GM21390 (cell line): ENCODE data around the gene FRYL.

ENCODE experiments used
- ATAC-seq: cut with Tn5 transposase; IDR thresholded peaks from one replicate; pipeline ENCODE4 v1.9.1; 2021; ENCODE audit not compliant: unreplicated experiment

FRYL gene

DNA sequence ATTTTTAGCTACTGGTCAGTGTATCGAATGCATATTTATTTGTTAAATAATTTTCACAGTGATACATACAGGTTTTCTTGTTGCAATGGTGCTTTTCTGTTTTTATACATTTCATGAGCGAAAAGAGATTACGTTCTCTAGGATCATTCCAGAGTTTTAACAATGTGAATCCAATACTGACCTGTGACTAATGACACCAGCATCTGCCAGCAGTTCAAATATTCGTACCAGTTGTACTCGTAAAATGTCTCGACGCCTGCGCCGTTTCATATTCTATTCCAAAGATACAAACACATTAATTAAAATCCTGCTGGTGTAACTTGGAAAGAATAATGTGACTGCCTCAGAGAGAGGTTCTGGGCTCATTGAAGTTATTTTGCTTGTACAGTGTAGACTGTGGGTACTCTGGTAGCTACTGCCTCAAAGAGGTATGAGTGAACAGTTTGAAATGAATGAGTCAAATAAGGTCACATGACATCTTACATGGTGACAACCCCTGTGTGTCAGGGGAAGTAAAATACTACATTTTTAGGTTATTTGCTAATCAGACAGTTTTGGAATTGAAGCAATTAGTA lies 209.3 kb downstream of the FRYL start:
- no peak for ATAC-seq

DNA sequence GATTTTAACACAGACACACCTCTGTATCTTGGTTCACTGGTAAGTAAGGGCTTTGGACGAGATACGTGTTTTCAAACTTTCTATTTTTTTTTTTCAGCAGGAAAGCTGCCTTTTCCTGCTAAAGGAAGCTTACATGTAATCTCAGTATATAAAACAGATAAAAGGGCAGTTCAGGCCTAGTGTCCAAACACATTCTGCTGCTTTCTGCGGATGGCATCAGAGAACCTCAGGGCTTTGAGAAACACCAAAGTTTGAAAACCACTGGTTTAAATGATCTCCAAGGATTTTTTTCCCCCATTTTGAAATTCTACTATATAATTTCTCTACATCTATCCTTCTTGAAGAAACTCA lies 214.1 kb downstream of the FRYL start:
- no peak for ATAC-seq

DNA sequence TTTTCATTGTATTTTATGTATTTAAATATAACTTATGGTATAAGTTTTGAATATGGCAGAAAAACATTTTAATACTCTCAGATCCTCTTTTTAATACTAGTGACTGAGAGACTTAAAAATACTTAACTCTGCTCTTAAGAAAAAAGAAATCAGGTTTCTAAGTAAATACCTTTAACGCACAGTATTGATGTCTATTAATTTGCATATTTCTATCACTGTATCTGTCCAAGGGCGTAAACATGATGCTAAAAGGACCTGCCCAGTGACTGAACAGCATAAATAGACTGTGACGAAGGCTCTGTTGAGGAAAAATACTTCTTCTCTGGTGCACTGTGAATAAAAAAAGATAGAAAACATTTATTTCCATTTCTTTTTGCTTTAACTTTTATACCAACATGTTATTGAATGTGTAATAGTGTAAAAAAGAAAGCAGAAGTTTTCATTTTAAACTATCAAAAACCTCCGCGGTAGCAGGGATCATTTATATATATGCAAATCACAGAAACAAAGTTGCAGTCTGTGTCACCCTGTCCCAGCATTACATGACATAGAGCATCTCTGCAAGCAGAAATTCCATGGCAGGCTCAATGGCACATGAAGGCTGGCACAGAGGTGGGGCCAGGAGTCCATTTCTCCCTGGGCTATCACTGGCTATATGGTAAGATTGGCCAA lies 214.6 kb downstream of the FRYL start:
- ATAC-seq, result peak; percentile 53

DNA sequence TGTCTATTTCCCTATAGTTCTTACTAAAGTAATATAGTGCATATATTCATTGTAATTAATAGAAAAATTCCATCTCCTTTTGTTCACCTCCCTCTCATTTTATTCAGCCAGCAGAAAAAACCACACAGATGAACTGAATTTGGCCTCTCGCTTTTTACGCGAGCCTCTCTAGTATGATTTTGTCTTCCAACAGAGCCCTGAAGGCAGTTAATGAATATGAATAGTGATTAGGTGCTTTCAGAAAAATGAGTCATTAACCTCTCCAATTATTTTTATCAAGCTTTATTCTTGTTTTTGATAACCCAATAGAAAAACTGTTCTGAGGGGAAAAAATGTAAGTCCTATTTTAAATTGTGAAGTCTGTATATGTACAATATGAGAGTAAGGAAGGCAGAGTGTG lies 215.9 kb downstream of the FRYL start:
- no peak for ATAC-seq

DNA sequence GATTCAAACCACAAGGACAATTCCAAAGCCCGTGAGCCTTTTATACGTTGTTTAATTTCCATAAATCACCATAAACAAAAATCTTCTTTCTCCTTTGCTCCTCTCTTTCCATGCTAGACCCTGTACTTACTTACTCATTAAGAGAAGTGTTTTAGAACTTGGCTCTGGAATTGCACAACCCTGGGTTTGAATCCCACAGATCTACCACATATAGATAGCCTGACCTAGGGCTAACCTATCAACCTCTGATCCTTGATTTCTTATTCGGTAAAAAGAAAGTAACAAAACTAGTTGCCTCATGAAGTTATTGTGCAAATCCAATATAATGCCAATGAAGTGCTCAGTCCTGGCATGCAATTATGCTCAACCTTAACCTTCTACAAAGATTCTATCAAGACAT lies 221.3 kb downstream of the FRYL start:
- ATAC-seq, result no peak

DNA sequence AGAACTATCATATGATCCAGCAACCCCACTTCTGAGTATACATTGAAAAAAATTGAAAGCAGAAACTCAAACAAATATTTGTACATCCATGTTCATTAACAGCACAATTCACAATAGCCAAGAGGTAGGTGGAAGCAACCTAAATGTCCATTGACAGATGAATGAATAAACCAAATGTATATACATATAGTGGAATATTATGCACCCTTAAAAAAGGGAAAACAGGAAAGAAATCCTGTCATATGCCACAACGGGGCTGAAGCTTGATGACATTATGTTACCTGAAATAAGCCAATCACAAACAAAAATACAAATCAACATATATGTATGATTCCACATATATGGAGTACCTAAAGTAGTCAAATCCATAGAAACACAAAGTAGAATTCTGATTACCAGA lies 222.1 kb downstream of the FRYL start:
- ATAC-seq, result no peak

DNA sequence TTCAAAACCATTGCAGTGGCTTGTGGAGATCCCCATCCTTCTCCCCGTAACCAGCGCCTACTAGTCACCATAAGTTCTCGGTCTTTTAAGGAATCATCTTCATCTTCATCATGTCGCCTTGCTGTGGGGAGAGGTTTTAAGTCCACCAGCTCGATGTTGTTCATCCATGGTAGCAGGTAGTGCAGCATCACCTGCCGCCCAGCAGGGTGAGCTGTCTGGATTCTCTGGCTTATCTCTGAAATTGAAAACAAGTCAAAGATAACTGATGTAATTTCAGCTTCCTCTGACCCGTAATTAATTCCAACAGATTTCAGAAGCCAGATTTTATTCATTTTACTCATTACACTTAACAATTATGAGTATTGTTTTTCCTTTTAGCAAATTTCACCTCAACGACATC lies 222.6 kb downstream of the FRYL start:
- ATAC-seq, result no peak

DNA sequence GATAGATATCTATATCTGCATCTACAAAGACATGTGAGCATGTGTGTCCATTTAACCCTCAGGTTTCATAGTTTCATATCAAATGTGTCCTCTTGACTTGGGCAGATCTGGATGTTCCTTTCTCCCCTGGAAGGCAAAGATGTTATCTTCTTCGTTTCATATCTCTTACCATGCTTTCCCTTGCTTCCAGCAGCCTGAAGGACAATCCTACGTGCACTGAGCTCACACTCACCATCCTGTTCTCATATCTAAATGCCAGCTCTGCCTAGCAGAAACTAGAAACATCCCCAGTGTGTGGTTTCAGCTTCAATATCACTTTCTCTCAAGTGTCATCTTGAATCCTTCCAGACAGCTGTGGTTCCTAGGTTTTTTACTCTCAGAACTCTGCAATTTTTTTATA lies 223.8 kb downstream of the FRYL start:
- no peak for ATAC-seq

DNA sequence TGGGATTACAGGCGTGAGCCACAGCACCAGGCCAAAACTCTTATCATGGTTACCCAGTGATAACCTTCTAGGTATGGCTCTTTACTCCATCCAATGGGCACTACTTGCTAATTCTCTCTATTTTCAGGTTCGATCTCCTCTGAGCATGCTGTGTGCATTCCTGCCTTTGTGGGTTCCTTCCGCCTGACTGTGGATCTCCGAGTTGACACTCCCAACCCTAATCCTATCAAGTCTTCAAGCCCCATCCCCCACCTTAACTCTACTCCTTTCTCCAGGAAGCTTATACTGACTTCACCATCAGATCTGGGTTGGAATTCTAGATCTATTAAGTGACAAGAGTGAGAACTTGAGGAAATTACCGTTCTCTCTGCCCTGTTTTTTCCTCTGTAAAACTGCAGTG lies 225.5 kb downstream of the FRYL start:
- ATAC-seq, result no peak

DNA sequence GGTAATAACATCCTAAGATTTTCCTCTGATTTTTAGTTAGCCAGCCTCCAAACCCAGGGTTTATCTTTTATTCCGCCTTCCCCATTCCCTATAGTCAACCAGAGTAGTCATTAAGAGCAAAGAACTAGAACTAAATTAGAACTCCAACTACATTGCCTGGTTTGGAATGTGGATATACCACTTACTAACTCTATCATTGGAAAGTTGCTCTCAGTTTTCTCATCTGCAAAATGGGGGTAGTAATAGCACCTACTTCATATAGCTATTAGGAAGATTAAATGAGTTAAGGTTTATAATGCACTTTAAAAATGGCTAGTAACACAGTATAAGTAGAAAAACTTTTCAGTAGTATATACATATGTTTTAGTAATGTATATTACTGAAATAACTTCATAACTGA lies 226.4 kb downstream of the FRYL start:
- no peak for ATAC-seq

DNA sequence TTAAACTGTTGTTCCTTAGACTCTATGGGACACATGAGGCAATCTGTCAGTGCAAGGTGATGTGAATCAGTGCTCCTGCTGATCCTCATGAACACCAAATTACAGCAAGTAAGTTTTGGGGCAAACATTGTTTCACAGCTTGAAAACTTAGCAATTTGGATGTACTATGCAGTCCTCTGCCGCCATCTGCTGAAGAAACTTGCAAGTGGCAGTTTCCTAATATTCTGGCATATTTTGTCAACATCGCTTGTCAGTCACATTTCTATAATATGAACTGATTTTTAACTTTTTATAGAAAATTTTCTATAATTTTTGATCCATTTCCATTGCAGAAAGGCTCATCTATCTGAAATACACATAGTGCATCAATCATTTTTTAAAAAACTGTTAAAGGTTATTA lies 233.7 kb downstream of the FRYL start:
- no peak for ATAC-seq

DNA sequence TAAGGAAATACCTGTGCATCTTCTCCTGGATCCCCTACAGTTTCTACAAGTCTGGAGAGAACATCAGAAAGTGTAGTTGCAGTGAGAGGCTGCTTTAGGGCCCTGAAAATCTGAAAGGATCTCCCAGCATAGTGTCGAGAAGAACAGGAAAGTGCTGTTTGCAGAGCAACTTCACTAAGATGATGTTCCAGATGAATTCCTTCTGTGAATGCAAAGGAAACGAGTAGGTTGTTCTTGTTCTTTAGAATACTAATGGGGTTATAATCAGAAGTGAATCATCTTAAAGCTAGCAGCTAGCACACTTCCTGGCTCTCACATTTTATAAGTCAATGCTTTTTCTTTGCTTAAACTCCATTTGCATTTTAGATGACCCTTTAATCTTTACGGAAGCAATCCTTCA lies 236.3 kb downstream of the FRYL start:
- no peak for ATAC-seq

DNA sequence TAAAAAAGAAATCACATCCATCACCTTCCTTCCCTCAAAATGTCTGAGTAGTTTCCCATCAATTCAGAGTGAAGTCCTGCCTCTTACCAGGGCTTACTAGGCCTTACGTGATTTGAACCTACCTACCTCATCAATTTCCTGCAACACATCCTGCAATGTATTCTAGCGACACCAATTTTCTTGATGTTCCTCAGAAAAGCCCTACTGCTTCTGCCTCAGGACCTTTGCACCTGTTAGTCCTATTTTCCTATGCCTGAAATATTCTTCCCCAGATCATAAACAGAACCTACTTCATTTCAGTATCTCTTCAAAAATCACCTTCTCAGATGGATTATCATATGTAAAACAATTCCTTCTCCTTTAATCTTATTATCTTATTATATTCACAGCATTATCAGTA lies 237.2 kb downstream of the FRYL start:
- ATAC-seq, result no peak

DNA sequence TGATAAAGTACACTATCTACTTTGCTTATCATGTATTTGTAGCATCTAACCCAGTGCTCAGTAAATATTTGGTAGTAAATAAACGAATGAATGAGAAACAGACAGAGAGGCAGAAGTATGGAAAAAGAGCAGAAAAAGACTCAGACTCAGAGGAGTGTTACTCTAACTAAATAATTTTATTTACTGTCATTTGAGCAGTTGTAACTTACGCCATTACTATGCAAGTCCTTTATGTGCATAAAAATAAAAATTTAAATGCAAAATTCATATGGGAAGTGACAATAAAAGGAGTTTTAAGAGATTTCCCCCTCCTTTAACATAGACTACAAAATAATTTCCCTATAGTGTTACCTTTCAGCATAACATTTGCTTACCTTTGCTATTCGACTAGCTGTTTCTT lies 240.5 kb downstream of the FRYL start:
- ATAC-seq, result no peak

DNA sequence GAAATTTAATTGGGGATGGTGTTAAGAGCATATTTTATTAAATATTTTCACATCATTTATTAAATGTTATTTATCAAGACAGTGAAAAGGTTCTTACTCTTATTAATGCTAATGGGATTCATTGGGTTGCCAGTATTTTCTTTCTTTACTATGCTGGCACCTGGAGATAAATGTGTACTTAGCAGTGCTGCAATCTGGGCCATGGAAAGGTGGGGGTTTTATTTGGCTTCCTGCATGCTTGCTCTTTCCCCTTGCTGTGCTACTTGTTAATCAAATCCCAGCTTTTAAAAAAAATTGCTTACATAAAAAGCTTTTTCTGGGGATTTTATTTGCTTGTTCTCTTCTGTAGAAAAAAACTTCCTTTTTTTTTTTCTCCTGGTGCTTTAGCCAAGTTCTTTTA lies 241.7 kb downstream of the FRYL start:
- no peak for ATAC-seq

DNA sequence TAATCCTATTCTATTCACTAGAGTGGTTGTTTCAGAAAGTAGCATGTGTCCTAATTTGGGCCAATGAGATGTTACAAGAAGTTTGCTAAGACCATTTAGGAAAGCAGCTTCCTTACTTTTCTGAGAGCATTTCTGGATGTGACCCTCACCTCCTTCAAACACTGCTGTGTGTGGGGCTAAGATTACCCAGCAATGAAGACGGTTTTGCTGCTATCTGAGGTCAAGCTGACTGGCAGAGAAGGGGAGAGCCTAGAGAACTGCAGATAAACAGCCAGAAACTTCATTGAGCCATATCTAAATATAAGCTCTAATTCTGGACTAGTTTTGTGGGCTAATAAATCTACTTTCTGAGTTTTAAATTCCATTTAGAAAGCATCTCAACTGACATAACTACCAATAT lies 253.7 kb downstream of the FRYL start:
- no peak for ATAC-seq

DNA sequence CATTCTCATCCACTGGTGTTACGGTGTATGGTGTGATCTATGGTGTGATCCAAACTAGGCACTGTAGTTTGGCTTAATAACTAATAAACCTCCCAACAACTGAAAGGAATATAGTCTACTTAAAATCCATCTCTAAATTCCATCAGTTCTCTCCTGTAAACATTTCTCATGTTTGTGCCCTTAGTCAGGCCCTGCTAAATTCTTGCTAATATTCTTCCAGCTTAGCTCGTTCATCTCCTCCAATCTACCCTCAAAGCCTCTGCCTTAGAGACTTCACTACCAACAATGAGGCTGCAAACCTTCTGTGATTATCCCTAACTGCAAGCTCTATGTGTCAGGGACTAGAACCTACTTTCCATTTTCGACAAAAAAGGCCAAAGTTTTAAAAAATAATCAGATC lies 261.9 kb downstream of the FRYL start:
- no peak for ATAC-seq

DNA sequence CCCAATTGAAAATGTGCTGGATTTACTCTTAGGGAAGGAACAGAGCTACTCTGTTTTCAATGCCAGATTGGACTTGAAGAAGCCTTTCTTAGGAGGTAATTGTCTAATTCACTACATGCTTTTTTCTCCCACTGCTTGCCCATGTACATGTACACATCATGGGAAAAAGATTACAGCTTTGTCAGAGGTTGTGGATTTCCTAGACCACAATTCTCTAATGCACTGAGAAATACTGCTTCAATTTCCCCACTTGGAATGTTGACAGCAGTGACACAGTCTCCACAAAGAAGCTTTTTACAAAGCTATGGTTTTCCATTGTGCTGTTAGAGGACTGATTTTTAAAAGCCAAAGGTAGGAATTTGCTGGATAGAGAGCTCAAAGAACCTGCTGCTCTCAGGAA lies 270.5 kb downstream of the FRYL start:
- ATAC-seq, result no peak

DNA sequence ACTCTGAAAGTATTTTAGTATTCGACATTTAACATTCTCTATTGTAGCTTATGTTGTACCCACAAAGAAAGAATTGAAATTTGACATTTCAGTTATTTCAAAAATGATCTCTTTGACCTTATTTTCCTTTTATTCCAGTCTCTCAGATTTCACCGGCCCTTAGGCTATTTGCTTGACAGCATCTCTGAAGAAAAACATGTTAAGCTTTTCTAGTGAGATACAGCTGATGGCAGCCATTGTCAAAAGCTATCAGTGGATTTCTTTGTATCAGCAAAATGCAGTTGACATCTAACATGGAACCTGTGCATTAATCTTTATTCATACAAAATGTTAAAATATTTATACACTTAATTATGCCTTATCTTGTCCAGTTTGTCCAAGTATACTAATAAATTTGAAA lies 273.4 kb downstream of the FRYL start:
- ATAC-seq, result no peak

DNA sequence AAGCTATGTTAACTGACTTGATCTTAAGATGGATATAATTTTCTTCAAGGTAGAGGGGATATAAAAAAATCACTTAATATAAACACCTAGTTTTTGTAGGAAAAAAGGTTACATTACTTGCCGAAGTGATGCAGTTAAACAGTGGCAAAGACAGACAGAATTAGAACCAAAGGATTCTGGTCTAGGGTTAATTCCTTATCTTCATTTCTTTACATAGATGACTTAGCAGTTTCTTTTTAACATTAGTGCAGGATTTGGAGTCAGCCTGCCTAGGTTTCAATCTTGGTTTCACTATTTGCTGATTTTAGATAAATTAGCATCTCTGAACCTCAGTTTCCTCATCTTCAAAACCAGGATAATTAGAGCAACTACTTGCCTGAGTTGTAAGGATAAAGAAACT lies 275.7 kb downstream of the FRYL start:
- ATAC-seq, result no peak

DNA sequence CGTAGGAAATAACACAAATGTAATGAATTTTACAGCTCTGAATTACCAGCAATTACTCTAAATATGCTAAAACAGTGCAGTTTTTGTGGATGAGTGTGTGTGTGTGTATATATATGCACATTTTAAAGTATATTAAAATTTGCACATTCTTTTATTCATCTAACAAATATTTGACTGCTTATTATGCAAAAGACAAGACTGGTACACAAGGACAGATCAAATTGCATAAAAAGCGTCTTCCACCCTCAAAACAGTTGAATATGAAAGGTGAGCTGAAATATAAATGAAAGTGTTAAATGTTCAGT lies 276.1 kb downstream of the FRYL start:
- ATAC-seq, result no peak

DNA sequence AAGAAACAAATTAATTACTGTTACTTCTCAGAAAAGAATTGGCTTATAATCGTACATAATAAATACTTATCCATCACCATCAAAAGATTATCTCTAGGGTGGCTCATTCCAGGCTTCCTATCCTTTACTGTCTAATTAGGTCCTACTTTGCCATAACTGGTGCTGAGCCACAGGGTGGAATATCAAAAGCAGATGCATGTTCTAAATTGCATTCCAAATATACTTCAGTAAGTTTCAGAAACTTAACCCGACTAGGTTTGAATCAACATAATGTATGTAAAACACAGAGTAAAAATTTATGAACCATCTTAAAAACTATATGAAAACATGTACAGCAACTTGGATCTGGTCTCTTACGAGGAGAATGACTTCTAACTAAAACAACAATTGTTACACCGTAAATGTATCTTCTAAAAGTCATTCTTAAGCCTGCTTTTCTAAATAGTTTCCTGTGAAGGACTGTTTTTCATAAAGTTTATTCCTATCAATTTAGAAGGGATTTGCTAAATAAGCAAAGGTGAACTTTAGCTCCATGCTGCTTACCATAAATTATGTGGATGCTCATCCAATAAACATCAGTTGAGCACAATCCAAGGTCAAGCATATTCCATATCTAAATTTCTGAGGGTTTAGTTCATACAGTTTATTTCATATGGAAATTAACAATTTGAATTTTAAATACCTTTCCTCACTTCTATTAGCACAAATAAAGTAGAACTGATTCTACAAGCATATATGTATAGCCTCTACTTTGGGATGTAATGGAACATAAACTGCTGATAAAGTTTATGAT lies 276.6 kb downstream of the FRYL start:
- no peak for ATAC-seq

DNA sequence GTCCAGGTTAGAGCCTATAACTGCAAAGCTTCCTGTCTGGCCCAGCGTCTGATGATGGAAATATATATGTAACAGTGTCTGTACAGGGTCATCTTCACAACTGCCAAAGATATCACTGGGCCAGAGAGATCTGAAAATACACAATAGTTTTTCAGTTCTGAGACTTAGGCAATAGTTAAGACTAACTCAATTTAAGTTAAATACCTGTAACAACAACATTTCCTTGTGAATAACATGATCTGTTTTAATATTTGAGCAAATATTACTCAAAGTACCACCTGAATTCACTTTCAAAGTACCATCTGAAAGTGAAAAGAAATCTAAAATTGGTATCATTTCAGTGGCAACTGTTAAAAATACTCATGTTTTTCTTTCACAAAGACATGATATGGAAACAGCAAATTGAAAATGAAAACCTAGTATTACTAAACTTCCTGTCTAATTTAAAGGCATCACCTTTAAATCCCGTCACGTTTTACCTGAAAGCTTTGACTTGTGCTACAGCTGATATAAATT lies 280.5 kb downstream of the FRYL start:
- ATAC-seq, result peak; percentile 80
